HEK293T (cell line): ENCODE data around the gene NEMP1.

ENCODE experiments used
- CTCF ChIA-PET: fragments of 350-600 bp; formaldehyde crosslinking; extraction: SDS; loops from one replicate; lab custom pipeline; 2021; ENCODE audit warnings: antibody characterized with exemption, inconsistent platforms; lab: Yijun Ruan, JAX
- POLR2A ChIA-PET: fragments of 350-600 bp; formaldehyde crosslinking; extraction: SDS; loops from one replicate; lab custom pipeline; 2020; ENCODE audit warnings: antibody characterized with exemption, inconsistent platforms; lab: Yijun Ruan, JAX
- DNase-seq: peaks from one replicate; pipeline ENCODE4 v3.0.0; 2012; ENCODE audit warnings: mixed read lengths; ENCODE audit errors: extremely low spot score
- ARNT ChIP-seq: fragments of 450-650 bp; IDR thresholded peaks from 2 replicates; pipeline ENCODE4 v1.6.1; 2017; ENCODE audit warnings: mild to moderate bottlenecking
- BHLHE40 ChIP-seq: fragments of 450-650 bp; IDR thresholded peaks from 2 replicates; pipeline ENCODE4 v1.6.1; 2016; ENCODE audit warnings: mild to moderate bottlenecking, moderate library complexity, borderline replicate concordance
- CTBP1 ChIP-seq: fragments of 450-650 bp; IDR thresholded peaks from 2 replicates; pipeline ENCODE4 v1.6.1; 2016; ENCODE audit warnings: borderline replicate concordance
- ELF4 ChIP-seq: fragments of 450-650 bp; IDR thresholded peaks from 2 replicates; pipeline ENCODE4 v1.6.1; 2017; ENCODE audit warnings: antibody characterized with exemption
- FOXA1 ChIP-seq: fragments of 450-650 bp; IDR thresholded peaks from 2 replicates; pipeline ENCODE4 v1.6.1; 2016; ENCODE audit warnings: mild to moderate bottlenecking
- FOXK2 ChIP-seq: fragments of 450-650 bp; IDR thresholded peaks from 2 replicates; pipeline ENCODE4 v1.6.1; 2016; ENCODE audit warnings: mild to moderate bottlenecking
- FOXM1 ChIP-seq: fragments of 450-650 bp; IDR thresholded peaks from 2 replicates; pipeline ENCODE4 v1.6.1; 2017; ENCODE audit warnings: mild to moderate bottlenecking, borderline replicate concordance
- HDGF ChIP-seq: fragments of 450-650 bp; IDR thresholded peaks from 2 replicates; pipeline ENCODE4 v1.6.1; 2017; ENCODE audit warnings: antibody characterized with exemption, borderline replicate concordance
- L3MBTL2 ChIP-seq: fragments of 450-650 bp; conservative IDR thresholded peaks from 2 replicates; pipeline ENCODE4 v1.6.1; 2016; ENCODE audit warnings: mild to moderate bottlenecking
- LEF1 ChIP-seq: fragments of 450-650 bp; IDR thresholded peaks from 2 replicates; pipeline ENCODE4 v1.6.1; 2017; ENCODE audit warnings: mild to moderate bottlenecking, borderline replicate concordance
- NFRKB ChIP-seq: fragments of 450-650 bp; IDR thresholded peaks from 2 replicates; pipeline ENCODE4 v1.6.1; 2016; ENCODE audit warnings: mild to moderate bottlenecking, moderate library complexity
- SP1 ChIP-seq: fragments of 450-650 bp; IDR thresholded peaks from 2 replicates; pipeline ENCODE4 v1.6.1; 2017
- SUZ12 ChIP-seq: fragments of 450-650 bp; IDR thresholded peaks from 2 replicates; pipeline ENCODE4 v1.6.1; 2016; ENCODE audit warnings: mild to moderate bottlenecking
- TARDBP ChIP-seq: fragments of 450-650 bp; IDR thresholded peaks from 2 replicates; pipeline ENCODE4 v1.6.1; 2016
- ZNF384 ChIP-seq: fragments of 450-650 bp; IDR thresholded peaks from 2 replicates; pipeline ENCODE4 v1.6.1; 2016
- TF ChIP-seq, protein P1 (sequence below): fragments of 450-650 bp; IDR thresholded peaks from 2 replicates; pipeline ENCODE4 v1.6.1; 2016

The NEMP1 gene

GRCh38 chr12:57046947-57047890 is 31.4 kb downstream of the NEMP1 start:
- no peak for TF ChIP-seq CTBP1
- TF ChIP-seq FOXM1 = no peak
- no peak for TF ChIP-seq TARDBP
- TF ChIP-seq FOXK2 = no peak
- no peak for TF ChIP-seq ZNF384
- no peak for TF ChIP-seq L3MBTL2
- TF ChIP-seq BHLHE40 = no peak
- no peak for TF ChIP-seq SUZ12
- no peak for TF ChIP-seq SP1
- no peak for TF ChIP-seq NFRKB
- no peak for TF ChIP-seq LEF1
- TF ChIP-seq ARNT = no peak
- no peak for TF ChIP-seq ELF4
- TF ChIP-seq, protein P1, sequence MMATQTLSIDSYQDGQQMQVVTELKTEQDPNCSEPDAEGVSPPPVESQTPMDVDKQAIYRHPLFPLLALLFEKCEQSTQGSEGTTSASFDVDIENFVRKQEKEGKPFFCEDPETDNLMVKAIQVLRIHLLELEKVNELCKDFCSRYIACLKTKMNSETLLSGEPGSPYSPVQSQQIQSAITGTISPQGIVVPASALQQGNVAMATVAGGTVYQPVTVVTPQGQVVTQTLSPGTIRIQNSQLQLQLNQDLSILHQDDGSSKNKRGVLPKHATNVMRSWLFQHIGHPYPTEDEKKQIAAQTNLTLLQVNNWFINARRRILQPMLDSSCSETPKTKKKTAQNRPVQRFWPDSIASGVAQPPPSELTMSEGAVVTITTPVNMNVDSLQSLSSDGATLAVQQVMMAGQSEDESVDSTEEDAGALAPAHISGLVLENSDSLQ = no peak
- no peak for TF ChIP-seq HDGF
- no peak for TF ChIP-seq FOXA1
- no peak for DNase-seq
- ChIA-PET CTCF (interaction anchor here (0.6 to 1.4 kb wide), 4 partner anchors 13 to 43 kb away, joined by 3 to 4 read pairs (median 3); no protein-coding TSS in a partner anchor), POLR2A (no interaction called here)

DNA sequence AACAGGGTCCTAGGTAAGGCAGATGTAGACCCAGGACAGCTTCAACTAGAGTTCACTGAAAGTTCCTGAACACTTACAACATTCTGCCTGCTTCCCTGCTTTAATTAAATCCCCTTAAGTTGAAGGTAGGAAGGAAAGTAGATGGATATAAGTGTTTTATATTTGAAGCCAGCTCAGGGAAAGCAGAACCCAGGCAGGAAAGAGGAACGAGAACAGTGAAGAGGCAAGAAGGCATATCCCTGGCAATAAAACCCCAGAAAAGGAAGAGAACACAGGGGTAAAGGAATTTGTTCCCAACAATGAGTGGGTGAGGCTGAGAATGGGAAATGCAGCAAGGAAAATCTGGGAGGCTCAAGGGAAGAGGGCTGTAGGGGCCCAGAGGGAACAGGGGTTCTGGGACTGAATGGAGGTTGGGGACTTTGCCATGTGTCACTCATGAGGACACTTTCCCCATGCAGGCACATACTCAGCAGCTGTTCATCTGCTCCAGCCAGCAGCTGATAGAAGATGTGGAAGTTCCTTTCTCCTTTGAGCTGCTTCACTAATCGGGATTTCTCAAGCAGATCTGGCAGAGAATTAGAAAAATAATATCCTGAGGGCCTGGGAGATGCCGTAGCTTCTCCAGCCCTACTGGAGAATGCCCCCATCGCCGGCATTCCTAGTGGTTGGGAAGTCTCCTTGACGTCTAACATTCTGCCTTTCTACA is 32.4 kb downstream of the NEMP1 start:
- ChIA-PET CTCF (no interaction called here), POLR2A (no interaction called here)
- DNase-seq = no peak
- TF ChIP-seq FOXA1 = no peak
- TF ChIP-seq L3MBTL2 = no peak
- no peak for TF ChIP-seq TARDBP
- TF ChIP-seq ARNT = no peak
- no peak for TF ChIP-seq HDGF
- no peak for TF ChIP-seq SP1
- no peak for TF ChIP-seq FOXK2
- TF ChIP-seq FOXM1 = no peak
- no peak for TF ChIP-seq LEF1
- no peak for TF ChIP-seq SUZ12
- no peak for TF ChIP-seq BHLHE40
- TF ChIP-seq, protein P1 = no peak
- TF ChIP-seq ZNF384 = no peak
- TF ChIP-seq CTBP1 = no peak

GRCh38 chr12:57044889-57045288 is 33.7 kb downstream of the NEMP1 start:
- TF ChIP-seq FOXA1 (no peak), FOXM1 (no peak), CTBP1 (no peak), SP1 (no peak), HDGF (no peak), ARNT (no peak), NFRKB (no peak), FOXK2 (no peak), ELF4 (no peak), BHLHE40 (no peak), L3MBTL2 (no peak), ZNF384 (no peak), SUZ12 (no peak)
- TF ChIP-seq, protein P1 = no peak
- POLR2A ChIA-PET = no interaction called here
- no peak for DNase-seq
- CTCF ChIA-PET = no interaction called here

DNA sequence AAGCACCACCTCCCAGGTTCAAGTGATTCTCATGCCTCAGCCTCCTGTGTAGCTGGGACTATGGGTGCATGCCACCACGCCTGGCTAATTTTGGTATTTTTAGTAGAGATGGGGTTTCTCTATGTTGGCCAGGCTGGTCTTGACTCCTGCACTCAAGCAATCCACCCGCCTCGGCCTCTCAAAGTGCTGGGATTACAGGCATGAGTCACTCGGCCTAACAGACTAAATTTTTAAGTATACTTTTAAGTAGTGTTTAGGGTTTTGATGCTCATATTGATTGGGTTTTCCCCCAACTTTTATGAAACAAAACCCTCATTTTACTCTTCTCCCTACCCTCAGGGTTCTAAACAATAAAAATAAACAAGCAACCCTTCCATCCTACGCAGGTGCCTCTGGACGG is 34.1 kb downstream of the NEMP1 start:
- ChIA-PET CTCF (no interaction called here), POLR2A (no interaction called here)
- no peak for TF ChIP-seq ZNF384
- TF ChIP-seq SP1 = no peak
- TF ChIP-seq L3MBTL2 = no peak
- no peak for TF ChIP-seq FOXA1
- no peak for DNase-seq

GRCh38 chr12:57042695-57043094 is 35.9 kb downstream of the NEMP1 start:
- no peak for DNase-seq
- ChIA-PET POLR2A (no interaction called here), CTCF (no interaction called here)
- TF ChIP-seq ZNF384 (no peak), NFRKB (no peak), HDGF (no peak), SUZ12 (no peak), FOXK2 (no peak), SP1 (no peak), LEF1 (no peak), TARDBP (no peak), FOXM1 (no peak), ARNT (no peak), FOXA1 (no peak), L3MBTL2 (no peak), ELF4 (no peak), CTBP1 (no peak), BHLHE40 (no peak)
- TF ChIP-seq, protein P1 = no peak
